ENCODE data around the gene LIG1.

- TF ChIP-seq CTCF (IDR thresholded peaks at IDR 0.05; ENCODE audit: insufficient read depth, low read depth, low read length), result no peak
- no peak for TF ChIP-seq EZH2 (IDR thresholded peaks at IDR 0.05; ENCODE audit: insufficient read depth, low read length)
Observed at GRCh38 chr19:48095612-48096175, 74.5 kb downstream of the LIG1 start.
